Measurements from ENCODE around the gene TRO.

TRO gene

GRCh38 chrX:54944816-54945215 lies 24.2 kb downstream of the TRO start:
- H3K4me3 ChIP-seq (ENCODE audit: low read depth, low read length) = no peak overlapping the region
- no peak for TF ChIP-seq CTCF (IDR thresholded peaks at IDR 0.05; ENCODE audit: low read depth, low read length, missing control alignments)
- DNase-seq (ENCODE audit: low read depth) = no peak
- in situ Hi-C loops (cut with HindIII; ENCODE audit: low sequenced_read_pairs) = no loop called here

- TF ChIP-seq CTCF (IDR thresholded peaks at IDR 0.05; ENCODE audit: low read depth, low read length, missing control alignments) = no peak
- H3K4me3 ChIP-seq (ENCODE audit: low read depth, low read length) = no peak overlapping the region
- in situ Hi-C loops (cut with HindIII; ENCODE audit: low sequenced_read_pairs) = no loop called here
- DNase-seq (ENCODE audit: low read depth) = no peak
Observed at GRCh38 chrX:54945224-54945623, 24.6 kb downstream of the TRO start.

GRCh38 chrX:54950730-54951375 lies 30.2 kb downstream of the TRO start:
- H3K4me3 ChIP-seq (ENCODE audit: low read depth, low read length) = no peak overlapping the region
- in situ Hi-C loops (cut with HindIII; ENCODE audit: low sequenced_read_pairs) = no loop called here
- no peak for DNase-seq (ENCODE audit: low read depth)
- TF ChIP-seq CTCF (IDR thresholded peaks at IDR 0.05; ENCODE audit: low read depth, low read length, missing control alignments) = no peak

- no peak for TF ChIP-seq CTCF (IDR thresholded peaks at IDR 0.05; ENCODE audit: low read depth, low read length, missing control alignments)
- in situ Hi-C loops (cut with HindIII; ENCODE audit: low sequenced_read_pairs) = no loop called here
- no peak overlapping the region for H3K4me3 ChIP-seq (ENCODE audit: low read depth, low read length)
- DNase-seq (ENCODE audit: low read depth) = no peak
Observed at GRCh38 chrX:54961750-54962149, 41.1 kb downstream of the TRO start.

GRCh38 chrX:54964766-54965497 lies 44.3 kb downstream of the TRO start:
- no peak overlapping the region for H3K4me3 ChIP-seq (ENCODE audit: low read depth, low read length)
- TF ChIP-seq CTCF (IDR thresholded peaks at IDR 0.05; ENCODE audit: low read depth, low read length, missing control alignments) = no peak
- in situ Hi-C loops (cut with HindIII; ENCODE audit: low sequenced_read_pairs) = no loop called here
- no peak for DNase-seq (ENCODE audit: low read depth)

GRCh38 chrX:54977387-54977786 lies 56.8 kb downstream of the TRO start:
- TF ChIP-seq CTCF (IDR thresholded peaks at IDR 0.05; ENCODE audit: low read depth, low read length, missing control alignments) = no peak
- in situ Hi-C loops (cut with HindIII; ENCODE audit: low sequenced_read_pairs) = no loop called here
- H3K4me3 ChIP-seq (ENCODE audit: low read depth, low read length) = no peak overlapping the region
- DNase-seq (ENCODE audit: low read depth) = no peak

Data from astrocyte of the cerebellum (primary cell).